ENCODE results near the gene SPRED2. TPM values are rescaled to one million over a fixed set of nuclear protein-coding genes. Genes with fewer than 3 reads are reported as not detected.

The SPRED2 gene, protein sequence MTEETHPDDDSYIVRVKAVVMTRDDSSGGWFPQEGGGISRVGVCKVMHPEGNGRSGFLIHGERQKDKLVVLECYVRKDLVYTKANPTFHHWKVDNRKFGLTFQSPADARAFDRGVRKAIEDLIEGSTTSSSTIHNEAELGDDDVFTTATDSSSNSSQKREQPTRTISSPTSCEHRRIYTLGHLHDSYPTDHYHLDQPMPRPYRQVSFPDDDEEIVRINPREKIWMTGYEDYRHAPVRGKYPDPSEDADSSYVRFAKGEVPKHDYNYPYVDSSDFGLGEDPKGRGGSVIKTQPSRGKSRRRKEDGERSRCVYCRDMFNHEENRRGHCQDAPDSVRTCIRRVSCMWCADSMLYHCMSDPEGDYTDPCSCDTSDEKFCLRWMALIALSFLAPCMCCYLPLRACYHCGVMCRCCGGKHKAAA
- 14.9 TPM for total RNA-seq
- long read RNA-seq, partial matches to known transcripts, result 13 of 14 reads
- long read RNA-seq, other reads (novel, unspliced or antisense), result 1 of 14 reads

DNA sequence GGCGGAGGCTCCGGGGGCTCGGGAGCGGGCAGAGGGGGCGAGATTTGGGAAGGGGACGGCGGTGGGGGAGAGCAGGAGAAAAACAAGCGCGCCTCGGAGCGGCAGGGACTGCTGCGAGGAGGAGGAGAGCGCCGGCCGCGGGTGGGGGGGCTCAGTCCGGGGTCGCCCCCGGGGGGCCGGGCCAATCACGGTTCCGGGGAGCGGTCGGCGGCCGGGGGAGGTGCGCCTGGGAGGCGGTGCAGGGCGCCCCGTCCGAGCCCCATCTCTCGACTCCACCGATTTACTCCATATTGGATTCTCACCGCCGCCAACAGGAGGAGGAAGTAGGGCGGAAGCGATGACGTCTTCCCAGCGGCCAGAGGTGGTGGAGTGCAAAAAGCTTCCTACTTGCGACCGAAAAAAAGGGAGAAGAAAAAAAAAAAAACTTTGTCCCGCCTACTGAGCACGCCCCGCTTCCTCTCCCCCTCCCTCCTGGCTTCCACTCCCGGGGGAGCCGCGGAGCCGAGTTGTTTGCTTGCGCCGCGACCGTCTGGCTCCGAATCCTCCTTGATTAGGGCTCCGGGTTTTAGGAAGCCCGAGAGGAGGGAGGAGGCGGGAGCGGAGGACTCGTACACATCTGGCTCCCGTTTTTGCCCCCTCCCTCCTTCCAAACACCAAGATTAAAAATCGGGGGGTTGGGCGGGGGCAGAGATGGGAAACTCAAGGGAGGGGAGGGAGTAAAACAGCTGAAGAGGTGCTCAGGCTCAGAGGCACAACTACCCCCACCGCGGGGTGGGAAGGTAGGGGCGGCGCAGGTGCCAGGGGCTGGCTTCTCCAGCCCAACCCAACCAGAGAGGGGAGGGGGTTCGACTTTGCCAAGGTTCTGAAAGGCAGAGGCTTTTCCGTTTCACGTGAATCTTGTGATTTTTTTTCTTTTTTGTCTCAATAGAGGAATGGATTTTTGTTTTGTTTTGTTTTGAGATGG lies at the start of gene SPRED2:
Gene SPRED2, minus strand, starts transcription at position 373 of the 964 bp plus-strand sequence. CDS start 612 bp downstream, outside the sequence.
- ATAC-seq (ENCODE audit: poor library complexity), result peak; percentile 68
- peak; percentile 96 for DNase-seq
- intact Hi-C loops (cut with DNase I), result loop anchor here (5.0 kb wide), 1 partner anchor 120 kb away; no protein-coding TSS in a partner anchor

DNA sequence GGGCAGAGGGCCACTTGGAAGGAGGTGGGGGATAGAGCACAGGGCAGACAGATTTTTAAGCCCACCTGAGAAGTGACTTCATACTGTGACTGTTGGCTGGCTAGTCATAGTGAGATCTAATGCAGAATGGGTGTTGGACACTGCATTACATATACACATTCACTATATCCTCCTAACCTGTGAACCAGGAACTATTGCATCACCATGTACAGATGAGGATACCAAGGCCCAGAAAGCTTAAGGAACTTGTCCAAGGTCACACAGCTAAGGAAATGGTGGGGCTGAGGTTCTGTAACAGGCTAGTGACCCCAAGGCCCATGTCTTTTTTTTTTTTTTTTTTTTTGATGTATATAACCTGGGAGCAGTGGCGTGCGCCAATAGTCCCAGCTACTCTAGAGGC lies 49.6 kb upstream of the SPRED2 start:
- ATAC-seq (ENCODE audit: poor library complexity) (no peak), DNase-seq (no peak)
- intact Hi-C loops (cut with DNase I), result no loop called here

DNA sequence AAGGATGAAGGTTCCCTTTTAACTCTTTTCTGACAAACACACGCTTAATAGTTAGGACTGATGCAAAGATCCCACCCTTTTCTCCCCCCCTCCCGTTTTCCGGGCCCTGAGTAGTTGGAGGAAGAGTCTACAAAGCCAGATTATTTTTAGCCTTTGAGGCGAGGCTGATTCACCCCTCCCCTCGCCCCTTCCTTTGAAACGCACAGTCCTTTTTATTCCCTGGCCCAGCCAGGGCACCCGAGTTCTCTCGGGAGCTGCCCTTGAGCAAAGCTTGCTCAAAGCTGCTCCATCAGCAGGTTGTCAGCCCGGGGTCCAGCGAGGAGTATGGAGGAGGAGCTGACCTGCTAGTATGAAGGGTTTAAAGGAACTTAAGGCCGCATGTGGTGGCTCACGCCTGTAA lies 47.1 kb upstream of the SPRED2 start:
- DNase-seq, result peak; percentile 59
- ATAC-seq (ENCODE audit: poor library complexity), result peak; percentile 39
- intact Hi-C loops (cut with DNase I), result no loop called here

DNA sequence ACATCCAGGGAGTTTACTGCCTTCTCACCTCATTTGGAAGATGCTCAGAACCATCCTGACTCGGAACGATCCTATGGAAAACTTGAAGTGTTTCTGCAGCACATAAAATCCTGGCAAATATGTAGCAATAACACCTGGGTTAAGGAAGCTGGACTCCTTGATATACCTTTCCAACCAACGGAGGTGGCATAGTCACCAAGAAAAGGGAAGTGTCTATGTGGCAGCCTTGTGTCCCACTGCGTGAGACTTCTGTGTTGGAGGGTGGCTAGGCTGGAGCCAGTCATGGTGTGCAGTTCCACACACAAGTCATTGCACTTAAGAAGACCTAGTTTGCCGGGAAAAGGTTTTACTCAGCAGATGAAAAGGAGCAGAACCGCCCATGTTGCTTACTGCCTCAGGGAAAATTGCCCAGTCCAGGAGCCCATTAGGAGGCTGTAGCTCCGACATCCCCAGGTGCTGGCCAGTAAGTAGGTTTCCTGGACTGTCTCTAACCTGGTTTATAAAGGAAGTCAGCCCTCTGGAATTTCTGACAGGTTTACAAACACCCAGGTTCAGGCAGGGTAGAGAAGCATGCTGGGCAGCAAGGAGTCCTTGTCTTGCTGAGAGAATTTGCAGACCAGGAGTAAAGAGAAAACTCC lies 46.2 kb upstream of the SPRED2 start:
- intact Hi-C loops (cut with DNase I), result no loop called here
- DNase-seq, result no peak

DNA sequence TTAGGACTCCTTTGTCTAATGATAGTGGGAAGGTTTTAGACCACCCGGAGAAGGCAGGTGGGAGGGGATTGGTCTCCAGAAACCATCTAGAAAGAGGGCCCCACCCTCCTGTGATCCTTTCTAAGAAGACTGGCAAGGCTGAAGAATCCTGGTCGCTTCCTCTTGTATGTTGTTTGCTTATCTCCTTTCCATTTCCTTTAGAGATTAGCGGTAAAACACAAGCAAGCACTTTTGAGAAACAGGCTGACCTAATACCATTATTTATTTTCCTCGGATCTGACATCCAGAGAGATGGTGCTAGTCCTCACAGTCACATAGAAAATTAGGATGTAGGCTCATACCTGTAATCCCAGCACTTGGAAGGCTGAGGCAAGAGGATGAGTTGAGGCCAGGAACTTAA lies 45.2 kb upstream of the SPRED2 start:
- intact Hi-C loops (cut with DNase I), result no loop called here
- DNase-seq, result no peak
- ATAC-seq (ENCODE audit: poor library complexity), result no peak

More for the DNA sequence above, 46.2 kb upstream of the SPRED2 start:
- no peak for ATAC-seq (ENCODE audit: poor library complexity)

DNA sequence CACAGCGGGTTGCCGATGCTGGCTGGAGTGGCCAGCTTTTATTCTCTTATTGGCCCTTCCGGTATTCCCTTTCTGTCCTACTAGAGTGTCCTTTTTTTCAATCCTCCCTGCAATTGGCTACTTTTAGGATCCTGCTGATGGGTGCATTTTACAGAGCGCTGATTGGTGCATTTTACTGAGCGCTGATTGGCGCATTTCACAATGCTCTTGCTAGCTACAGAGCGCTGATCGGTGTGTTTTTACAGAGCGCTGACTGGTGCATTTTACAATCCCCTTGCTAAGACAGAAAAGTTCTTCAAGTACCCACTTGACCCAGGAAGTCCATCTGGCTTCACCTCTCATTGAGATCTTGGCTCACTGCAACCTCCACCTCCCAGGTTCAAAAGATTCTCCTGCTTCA lies 44.4 kb upstream of the SPRED2 start:
- DNase-seq (no peak), ATAC-seq (ENCODE audit: poor library complexity) (no peak)
- intact Hi-C loops (cut with DNase I), result no loop called here

DNA sequence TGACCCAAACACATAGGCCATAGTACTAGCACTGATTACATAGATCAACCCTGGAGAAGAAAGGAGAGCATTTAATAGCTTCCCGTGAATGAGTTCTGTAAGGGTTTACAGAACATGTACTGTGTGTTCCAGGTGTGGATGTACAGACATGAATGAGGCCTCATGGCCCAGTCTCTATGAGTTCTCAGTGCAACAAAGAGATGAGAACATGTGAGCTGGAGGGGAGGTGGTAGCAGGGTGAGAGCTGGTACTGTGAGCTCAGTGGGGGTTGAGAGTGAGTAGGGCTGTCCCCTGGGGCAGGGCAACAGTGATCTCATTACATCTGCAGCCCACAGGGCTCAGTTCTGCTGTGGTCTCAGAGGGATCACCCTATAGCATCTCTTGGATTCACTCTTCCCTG lies 42.6 kb upstream of the SPRED2 start:
- DNase-seq (no peak), ATAC-seq (ENCODE audit: poor library complexity) (no peak)
- intact Hi-C loops (cut with DNase I), result no loop called here

DNA sequence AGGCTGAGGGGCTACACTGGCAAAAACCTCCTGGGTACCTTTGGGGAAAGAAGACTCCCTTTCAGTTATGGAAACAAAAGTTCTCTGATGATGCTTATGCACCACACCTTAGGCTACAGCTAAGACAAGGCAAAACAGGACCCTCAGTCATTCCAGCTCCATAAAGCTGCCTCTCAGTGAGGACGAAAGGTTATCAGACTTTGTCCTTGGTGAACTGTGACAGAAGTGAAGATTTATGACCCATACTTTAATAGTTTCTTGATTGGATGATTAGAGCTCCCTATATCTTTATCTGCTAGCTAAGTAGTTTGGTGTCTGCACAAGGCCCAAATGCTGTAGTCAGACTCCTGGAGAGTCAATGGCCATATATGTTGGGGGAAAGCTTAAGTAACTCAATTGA lies 40.6 kb upstream of the SPRED2 start:
- intact Hi-C loops (cut with DNase I), result no loop called here
- DNase-seq (no peak), ATAC-seq (ENCODE audit: poor library complexity) (no peak)

DNA sequence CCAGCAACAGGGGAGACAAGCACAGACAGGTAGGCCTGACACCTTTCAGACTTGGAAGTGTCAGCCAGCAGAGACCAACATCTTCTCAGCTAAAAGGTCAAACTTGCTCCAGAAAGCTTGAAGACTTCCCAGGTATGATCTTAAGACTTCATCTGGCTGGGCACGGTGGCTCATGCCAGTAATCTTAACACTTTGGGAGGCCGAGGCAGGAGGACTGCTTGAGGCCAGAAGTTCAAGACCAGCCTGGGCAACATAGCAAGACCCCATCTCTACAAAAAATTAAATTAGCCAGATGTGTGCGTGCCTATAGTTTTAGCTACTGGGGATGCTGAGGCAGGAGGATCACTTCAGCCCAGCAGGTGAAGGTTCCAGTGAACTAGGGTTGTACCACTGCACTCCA lies 39.0 kb upstream of the SPRED2 start:
- ATAC-seq (ENCODE audit: poor library complexity) (no peak), DNase-seq (no peak)
- intact Hi-C loops (cut with DNase I), result no loop called here

DNA sequence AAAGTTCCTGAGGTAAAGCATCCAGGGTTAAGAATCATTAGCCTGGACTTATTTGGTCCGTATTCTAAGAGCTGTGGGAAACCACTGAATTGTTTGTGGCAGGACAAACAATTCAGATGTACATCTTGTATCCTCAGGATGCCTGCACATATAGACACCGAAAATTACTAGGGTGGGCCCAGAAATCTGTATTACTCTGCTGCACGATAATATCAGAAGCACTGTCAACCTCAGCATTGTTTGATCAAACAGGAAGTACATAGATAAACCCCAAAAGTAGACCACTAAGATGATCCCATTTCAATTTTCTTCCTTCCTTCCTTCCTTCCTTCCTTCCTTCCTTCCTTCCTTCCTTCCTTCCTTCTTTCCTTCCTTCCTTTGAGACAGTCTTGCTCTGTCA lies 34.2 kb upstream of the SPRED2 start:
- intact Hi-C loops (cut with DNase I), result no loop called here
- ATAC-seq (ENCODE audit: poor library complexity) (no peak), DNase-seq (no peak)

DNA sequence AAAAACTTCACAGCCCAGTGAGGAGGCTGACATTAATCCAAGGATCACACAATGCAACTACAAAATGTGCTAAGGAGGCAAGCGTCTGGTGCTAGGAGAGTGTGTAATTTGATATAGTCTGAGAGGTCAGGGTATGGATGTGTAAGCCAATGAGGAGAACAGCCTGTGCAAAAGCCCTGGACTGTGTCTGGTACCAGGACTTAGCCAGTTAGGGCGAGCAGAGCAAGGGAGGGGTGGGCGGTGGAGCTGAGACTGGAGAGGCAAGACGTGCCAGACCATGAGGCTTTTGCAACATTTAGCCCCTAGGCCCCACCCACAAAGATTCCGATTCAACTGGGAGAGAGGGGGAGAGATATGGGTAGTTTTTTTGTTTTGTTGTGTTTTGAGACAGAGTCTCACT lies 33.5 kb upstream of the SPRED2 start:
- DNase-seq (peak; percentile 55), ATAC-seq (ENCODE audit: poor library complexity) (peak; percentile 75)
- intact Hi-C loops (cut with DNase I), result no loop called here

DNA sequence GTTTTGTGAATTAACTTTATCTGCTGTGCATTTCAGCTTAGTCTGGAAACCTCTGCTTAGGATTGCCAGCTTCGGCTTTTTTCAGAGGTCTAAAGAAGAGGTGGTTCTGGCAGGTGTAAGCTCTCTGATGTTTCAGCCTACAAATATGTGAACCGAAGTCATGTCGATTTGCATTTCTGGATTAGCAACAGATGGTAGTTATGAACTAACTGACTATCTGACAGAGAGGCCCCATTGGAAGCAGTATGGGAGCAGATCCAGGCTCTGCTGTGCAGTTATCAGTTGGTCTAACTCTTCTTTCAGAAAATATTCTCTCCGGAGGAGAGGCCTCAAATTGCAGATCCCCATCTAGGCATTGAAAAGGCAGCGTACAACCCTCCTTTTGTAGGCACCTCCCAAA lies 32.7 kb upstream of the SPRED2 start:
- ATAC-seq (ENCODE audit: poor library complexity) (peak; percentile 64), DNase-seq (no peak)
- intact Hi-C loops (cut with DNase I), result no loop called here

DNA sequence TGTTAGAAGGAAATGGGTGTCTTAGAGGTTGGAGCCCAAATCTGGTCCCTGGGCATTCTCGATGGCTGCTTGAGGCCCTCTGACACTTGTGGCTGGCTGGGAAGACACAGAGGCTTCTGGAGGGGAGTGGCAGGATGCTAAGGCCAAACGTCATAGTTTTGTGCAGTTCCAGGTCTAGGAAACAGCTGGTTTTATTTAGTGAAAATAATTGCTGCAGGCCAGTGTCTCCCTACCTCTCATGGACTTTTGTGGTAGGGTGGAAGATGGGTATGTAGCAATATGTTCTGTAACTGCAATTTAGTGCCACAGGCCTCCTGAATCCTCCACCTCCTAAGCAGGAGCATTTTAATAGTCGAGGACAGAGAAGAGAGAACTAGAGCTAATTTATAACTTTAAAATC lies 32.2 kb upstream of the SPRED2 start:
- DNase-seq, result peak; percentile 39
- ATAC-seq (ENCODE audit: poor library complexity), result peak; percentile 84
- intact Hi-C loops (cut with DNase I), result no loop called here

DNA sequence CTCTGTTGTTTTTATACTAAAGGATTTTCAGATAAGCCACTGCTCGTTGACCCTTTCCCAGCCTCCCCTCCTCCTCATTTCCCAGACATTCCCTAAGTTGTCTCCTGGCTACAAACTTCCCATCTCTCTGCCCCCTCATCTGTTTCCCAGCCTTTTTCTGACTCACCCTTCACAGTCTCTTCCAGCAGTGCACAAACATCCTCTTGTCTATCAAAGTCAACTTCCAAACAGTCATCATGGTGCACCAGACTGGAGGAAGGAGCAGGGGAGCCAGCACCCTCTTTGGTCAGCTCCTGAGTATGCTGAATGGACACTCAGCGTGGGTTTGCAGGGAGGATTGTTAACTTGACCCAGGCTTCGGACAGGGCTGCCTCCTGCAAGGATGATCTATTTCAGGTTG lies 26.6 kb upstream of the SPRED2 start:
- ATAC-seq (ENCODE audit: poor library complexity) (no peak), DNase-seq (no peak)
- intact Hi-C loops (cut with DNase I), result no loop called here

DNA sequence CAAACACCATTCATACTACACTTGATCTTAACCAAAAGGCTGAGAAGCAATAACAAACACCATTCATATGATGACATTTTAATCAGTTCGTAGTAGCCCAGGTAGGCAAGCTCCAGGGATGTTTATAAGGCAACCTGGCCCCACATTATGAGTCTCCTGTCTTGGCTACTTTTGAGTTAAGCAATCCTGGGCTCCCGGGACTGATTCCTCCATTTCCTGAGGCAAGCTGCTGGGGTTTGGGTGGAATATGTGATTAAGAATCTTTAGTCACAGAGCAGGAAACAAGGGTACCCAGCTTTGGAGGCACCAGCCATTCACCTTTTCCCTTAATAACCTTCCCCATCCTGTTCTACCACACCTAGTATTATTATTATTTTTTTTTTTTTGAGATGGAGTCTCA lies 24.5 kb upstream of the SPRED2 start:
- ATAC-seq (ENCODE audit: poor library complexity), result no peak
- no peak for DNase-seq
- intact Hi-C loops (cut with DNase I), result no loop called here

DNA sequence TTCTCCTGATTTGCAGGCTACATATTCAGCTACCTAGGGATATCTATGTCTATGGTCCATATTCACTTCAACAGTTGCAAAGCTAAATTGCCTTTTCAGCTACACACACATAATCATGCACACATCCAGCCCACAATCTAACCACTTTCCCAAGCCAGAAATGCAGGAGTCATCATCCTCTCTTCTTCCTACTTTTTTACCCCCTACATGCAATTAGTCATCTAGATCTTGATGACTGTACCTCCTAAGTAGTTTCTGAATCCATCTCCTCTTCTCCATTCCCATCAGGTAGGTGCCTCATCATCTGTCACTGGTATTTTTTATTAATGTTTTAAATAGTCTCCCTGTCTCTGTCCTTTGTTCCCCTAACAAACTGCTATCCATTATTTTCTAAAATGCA lies 23.7 kb upstream of the SPRED2 start:
- DNase-seq (no peak), ATAC-seq (ENCODE audit: poor library complexity) (no peak)
- intact Hi-C loops (cut with DNase I), result no loop called here

DNA sequence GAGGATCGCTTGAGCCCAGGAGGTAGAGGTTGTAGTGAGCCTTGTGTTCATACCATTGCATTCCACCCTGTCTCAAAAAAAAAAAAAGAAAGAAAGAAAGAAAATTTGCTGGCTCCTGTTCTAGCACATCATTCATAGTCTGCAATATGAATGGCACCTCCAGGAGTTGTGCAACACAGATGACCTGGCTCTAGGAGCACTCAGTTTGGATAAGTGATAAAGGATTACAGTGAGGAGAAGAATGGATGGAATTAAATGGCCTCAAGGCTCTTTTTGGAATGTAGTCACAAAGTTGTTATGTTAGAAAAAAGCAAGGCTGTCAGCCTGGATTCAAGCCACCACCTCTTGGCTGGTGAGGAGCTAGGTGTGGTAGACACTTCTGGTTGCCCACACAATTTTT lies 21.5 kb upstream of the SPRED2 start:
- DNase-seq (no peak), ATAC-seq (ENCODE audit: poor library complexity) (no peak)
- intact Hi-C loops (cut with DNase I), result no loop called here

DNA sequence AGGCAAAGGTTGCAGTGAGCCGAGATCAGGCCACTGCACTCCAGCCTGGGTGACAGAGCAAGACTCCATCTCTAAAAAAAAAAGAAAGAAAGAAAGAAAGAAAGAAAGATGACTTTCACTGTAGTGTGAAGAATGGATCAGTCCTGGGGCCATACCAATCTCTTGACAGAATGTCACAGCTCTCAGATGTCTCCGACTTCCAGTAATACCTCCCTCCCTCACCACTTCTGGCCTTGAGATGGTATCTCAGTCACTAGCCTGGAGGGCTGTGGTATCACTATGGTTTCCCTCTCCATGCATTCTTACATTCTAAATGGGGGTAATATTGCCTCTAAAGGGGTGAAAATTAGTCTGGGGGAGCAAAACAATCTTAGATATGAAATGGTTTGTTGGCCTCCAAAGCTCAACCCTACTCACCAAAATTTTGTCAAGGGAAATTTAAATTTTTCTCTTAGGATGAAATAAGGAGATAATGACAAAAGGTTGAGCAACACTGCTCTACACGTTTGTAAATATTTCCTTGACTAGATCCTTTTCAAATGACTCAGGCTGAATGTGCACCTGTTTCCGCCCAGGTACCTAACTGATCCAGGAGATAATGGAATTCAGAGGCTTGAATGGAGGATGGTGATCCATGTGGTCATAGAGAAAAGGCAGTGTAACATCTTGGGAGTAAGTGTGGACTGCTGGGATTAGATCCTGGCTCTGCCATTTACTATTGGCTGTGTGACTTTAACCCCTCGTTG lies 19.9 kb upstream of the SPRED2 start:
- no peak for ATAC-seq (ENCODE audit: poor library complexity)
- intact Hi-C loops (cut with DNase I), result no loop called here
- no peak for DNase-seq
